H1 (cell line): ENCODE data around the gene KRT85. TPM values are rescaled to one million over a fixed set of nuclear protein-coding genes. Genes with fewer than 3 reads are reported as not detected.

Source experiments
- CTCF ChIA-PET: fragments of 300-600 bp; sonication (Branson Sonifier 250); formaldehyde crosslinking; loops from one replicate; lab custom pipeline; 2021; ENCODE audit not compliant: partially characterized antibody; lab: Charles Lee
- POLR2A ChIA-PET: fragments of 300-600 bp; sonication (Branson Sonifier 250); formaldehyde crosslinking; loops from one replicate; lab custom pipeline; 2021; ENCODE audit warnings: inconsistent platforms; ENCODE audit not compliant: partially characterized antibody; lab: Charles Lee
- DNase-seq, 2 experiments: peaks; one replicate each; pipeline versions ENCODE4 v3.0.0 to v3.0.0-alpha.2; 2010 to 2022; ENCODE audit warnings: low spot score in 2 of 2, low read depth in 1 of 2, mixed read lengths in 1 of 2
- FAIRE-seq: peaks from 2 replicates; lab custom pipeline; 2011; peaks lifted over from hg19 to GRCh38; lab: Jason Lieb, UNC
- H2AFZ ChIP-seq: 2 replicates; pipeline ENCODE4 v1.8.1; 2012; ENCODE audit warnings: low read length, inconsistent platforms
- H2AK5ac ChIP-seq: 2 replicates; pipeline ENCODE4 v1.6.1; 2013; ENCODE audit warnings: low read depth, low read length
- H2BK120ac ChIP-seq: replicated peaks from 2 replicates; pipeline ENCODE3; 2013; ENCODE audit warnings: low read depth, low read length, inconsistent platforms
- H2BK12ac ChIP-seq: 2 replicates; pipeline ENCODE4 v1.6.1; 2013; ENCODE audit warnings: low read depth, low read length
- H2BK15ac ChIP-seq: 2 replicates; pipeline ENCODE4 v1.6.1; 2013; ENCODE audit warnings: low read length
- H2BK20ac ChIP-seq: 2 replicates; pipeline ENCODE4 v1.6.1; 2013; ENCODE audit warnings: low read length
- H2BK5ac ChIP-seq: 2 replicates; pipeline ENCODE4 v1.6.1; 2013; ENCODE audit warnings: low read depth, low read length
- H3K14ac ChIP-seq: 2 replicates; pipeline ENCODE4 v1.6.1; 2013; ENCODE audit warnings: inconsistent platforms; ENCODE audit not compliant: insufficient read length
- H3K18ac ChIP-seq: 2 replicates; pipeline ENCODE4 v1.6.1; 2013; ENCODE audit warnings: low read length; ENCODE audit errors: extremely low read depth
- H3K23ac ChIP-seq: 2 replicates; pipeline ENCODE4 v1.6.1; 2013; ENCODE audit warnings: inconsistent platforms; ENCODE audit not compliant: insufficient read length
- H3K23me2 ChIP-seq: 2 replicates; pipeline ENCODE4 v1.6.1; 2013; ENCODE audit warnings: low read depth, low read length
- H3K27ac ChIP-seq: 2 replicates; pipeline ENCODE4 v1.6.1; 2011; ENCODE audit warnings: low read depth, low read length, inconsistent platforms
- H3K27me3 ChIP-seq, 4 experiments: replicated peaks in 1 of 4; 1 replicate in 1 of 4; 2 replicates in 3 of 4; pipeline versions ENCODE4 v1.6.1 to v1.8.1; 2011 to 2013; ENCODE audit warnings: low read length in 3 of 4, mild to moderate bottlenecking in 3 of 4, inconsistent platforms in 2 of 4, mixed read lengths in 2 of 4, moderate library complexity in 1 of 4; ENCODE audit not compliant: control insufficient read depth in 3 of 4, insufficient read depth in 3 of 4; ENCODE audit errors: extremely low read depth in 1 of 4
- H3K36me3 ChIP-seq, 4 experiments: 2 replicates each; pipeline versions ENCODE4 v1.6.1 to v1.8.1; 2011 to 2013; ENCODE audit warnings: mild to moderate bottlenecking in 4 of 4, low read length in 3 of 4, moderate library complexity in 2 of 4, control low read depth in 1 of 4, inconsistent platforms in 1 of 4; ENCODE audit not compliant: insufficient read depth in 4 of 4, control insufficient read depth in 2 of 4
- H3K4ac ChIP-seq: replicated peaks from 2 replicates; pipeline ENCODE3; 2013; ENCODE audit warnings: low read length, low read depth, mixed read lengths, inconsistent platforms; ENCODE audit not compliant: insufficient read length
- H3K4me1 ChIP-seq, 4 experiments: replicated peaks in 1 of 4; 1 replicate in 1 of 4; 2 replicates in 3 of 4; pipeline versions ENCODE4 v1.6.1 to v1.8.1; 2011 to 2013; ENCODE audit warnings: low read length in 3 of 4, inconsistent platforms in 2 of 4, mixed read lengths in 1 of 4; ENCODE audit not compliant: insufficient read depth in 4 of 4, control insufficient read depth in 3 of 4
- H3K4me2 ChIP-seq, 2 experiments: 2 replicates each; pipeline versions ENCODE4 v1.6.1 to v1.8.1; 2011 to 2013; ENCODE audit warnings: low read depth in 2 of 2, low read length in 2 of 2, control low read depth in 1 of 2, inconsistent platforms in 1 of 2, mild to moderate bottlenecking in 1 of 2; ENCODE audit not compliant: insufficient read depth in 1 of 2
- H3K4me3 ChIP-seq, 4 experiments: fragments of 200-600, 300-600 bp in 1 of 4; sonication (generic), shearing (Covaris generic), sonication (Bioruptor Twin) in 1 of 4; 2 replicates each; pipeline versions ENCODE4 v1.5.1 to v1.8.1; 2011 to 2016; ENCODE audit warnings: low read length in 4 of 4, low read depth in 3 of 4, control low read depth in 2 of 4, inconsistent platforms in 2 of 4, mild to moderate bottlenecking in 2 of 4, mixed read lengths in 1 of 4, moderate library complexity in 1 of 4; ENCODE audit not compliant: insufficient read depth in 2 of 4; ENCODE audit errors: extremely low read depth in 1 of 4
- H3K56ac ChIP-seq: replicated peaks from 2 replicates; pipeline ENCODE3; 2013; ENCODE audit warnings: low read depth, mild to moderate bottlenecking, mixed read lengths, low read length, inconsistent platforms; ENCODE audit not compliant: insufficient read length
- H3K79me1 ChIP-seq: 2 replicates; pipeline ENCODE4 v1.6.1; 2013; ENCODE audit warnings: low read depth, low read length, control low read depth
- H3K79me2 ChIP-seq, 2 experiments: 2 replicates each; pipeline versions ENCODE4 v1.6.1 to v1.8.1; 2012 to 2013; ENCODE audit warnings: low read length in 2 of 2, mild to moderate bottlenecking in 2 of 2, inconsistent platforms in 1 of 2; ENCODE audit not compliant: insufficient read depth in 2 of 2, control insufficient read depth in 1 of 2
- H3K9ac ChIP-seq, 4 experiments: replicated peaks in 1 of 4; 1 replicate in 1 of 4; 2 replicates in 3 of 4; pipeline versions ENCODE4 v1.6.1 to v1.8.1; 2011 to 2013; ENCODE audit warnings: low read depth in 3 of 4, low read length in 3 of 4, control low read depth in 2 of 4, mild to moderate bottlenecking in 2 of 4, moderate library complexity in 2 of 4, inconsistent platforms in 1 of 4; ENCODE audit errors: extremely low read depth in 1 of 4
- H3K9me3 ChIP-seq, 2 experiments: 2 replicates each; pipeline versions ENCODE4 v1.6.1 to v1.8.1; 2012 to 2013; ENCODE audit warnings: mild to moderate bottlenecking in 2 of 2, moderate library complexity in 2 of 2, control low read depth in 1 of 2, inconsistent platforms in 1 of 2, low read depth in 1 of 2, low read length in 1 of 2, mixed read lengths in 1 of 2; ENCODE audit not compliant: insufficient read depth in 2 of 2
- H4K20me1 ChIP-seq, 2 experiments: replicated peaks in 1 of 2; 2 replicates each; pipeline versions ENCODE3 to v1.8.1; 2011 to 2013; ENCODE audit warnings: inconsistent platforms in 2 of 2, low read length in 2 of 2, mild to moderate bottlenecking in 1 of 2; ENCODE audit not compliant: insufficient read depth in 2 of 2, control insufficient read depth in 1 of 2
- H4K5ac ChIP-seq: 2 replicates; pipeline ENCODE4 v1.6.1; 2013; ENCODE audit warnings: low read length, low read depth, mixed read lengths, inconsistent platforms; ENCODE audit not compliant: insufficient read length
- H4K8ac ChIP-seq: 2 replicates; pipeline ENCODE4 v1.8.0; 2013; ENCODE audit warnings: mild to moderate bottlenecking, moderate library complexity, low read length, inconsistent platforms; ENCODE audit not compliant: insufficient read depth; ENCODE audit errors: extremely low read depth
- H4K91ac ChIP-seq: replicated peaks from 2 replicates; pipeline ENCODE3; 2013; ENCODE audit warnings: low read length, mixed read lengths, inconsistent platforms; ENCODE audit not compliant: insufficient read length
- ATF3 ChIP-seq: IDR thresholded peaks from 2 replicates; pipeline ENCODE4 v1.6.1; 2011; ENCODE audit warnings: low read depth, mild to moderate bottlenecking, low read length; ENCODE audit not compliant: insufficient read depth
- CBX8 ChIP-seq: fragments of 300-800, 300-1000 bp; sonication (generic); IDR thresholded peaks from 2 replicates; pipeline ENCODE4 v1.7.1; 2016; ENCODE audit warnings: low read depth, low read length, borderline replicate concordance
- EP300 ChIP-seq, 2 experiments: IDR thresholded peaks; 1 replicate in 1 of 2; 2 replicates in 1 of 2; pipeline ENCODE4 v1.6.1; 2011 to 2012; ENCODE audit warnings: low read depth in 2 of 2, low read length in 2 of 2, mild to moderate bottlenecking in 2 of 2, borderline replicate concordance in 1 of 2, inconsistent platforms in 1 of 2, moderate library complexity in 1 of 2
- GTF2F1 ChIP-seq: IDR thresholded peaks from 2 replicates; pipeline ENCODE4 v1.6.1; 2012; ENCODE audit warnings: low read depth, low read length, improper control_type of control experiment, borderline replicate concordance
- JUN ChIP-seq: IDR thresholded peaks from 2 replicates; pipeline ENCODE4 v1.6.1; 2011; ENCODE audit warnings: low read depth, mild to moderate bottlenecking, improper control_type of control experiment, low read length
- NANOG ChIP-seq: IDR thresholded peaks from 2 replicates; pipeline ENCODE4 v1.6.1; 2011; ENCODE audit warnings: low read length, low read depth, mild to moderate bottlenecking, inconsistent platforms; ENCODE audit not compliant: insufficient read depth, poor library complexity, severe bottlenecking
- POLR2AphosphoS5 ChIP-seq: IDR thresholded peaks from 2 replicates; pipeline ENCODE4 v1.6.1; 2011; ENCODE audit warnings: low read depth, low read length
- POU5F1 ChIP-seq: IDR thresholded peaks from 2 replicates; pipeline ENCODE4 v1.6.1; 2011; ENCODE audit warnings: low read depth, mild to moderate bottlenecking, low read length, moderate library complexity
- RAD21 ChIP-seq, 2 experiments: IDR thresholded peaks in 1 of 2; conservative IDR thresholded peaks in 1 of 2; 2 replicates each; pipeline ENCODE4 v1.6.1; 2011; ENCODE audit warnings: low read depth in 2 of 2, low read length in 2 of 2, improper control_type of control experiment in 1 of 2, inconsistent platforms in 1 of 2, mild to moderate bottlenecking in 1 of 2, moderate library complexity in 1 of 2
- SP1 ChIP-seq: IDR thresholded peaks from 2 replicates; pipeline ENCODE4 v1.6.1; 2011; ENCODE audit warnings: low read depth, low read length
- USF2 ChIP-seq: IDR thresholded peaks from 2 replicates; pipeline ENCODE4 v1.6.1; 2011; ENCODE audit warnings: low read length, improper control_type of control experiment
- WGBS, 2 experiments: shearing (Covaris generic) in 1 of 2; methylation state at CpG; one replicate each; pipeline versions ENCODE4 v1.1.6 to v1.1.7; 2013 to 2015; ENCODE audit warnings: low lambda C conversion rate in 2 of 2, mixed read lengths in 2 of 2, inconsistent platforms in 1 of 2, low coverage in 1 of 2, missing lambda C conversion rate in 1 of 2; ENCODE audit not compliant: insufficient replicate concordance in 2 of 2, insufficient coverage in 1 of 2, insufficient read length in 1 of 2; ENCODE audit errors: extremely low coverage in 1 of 2, missing lambda C conversion rate in 1 of 2; 5-methylcytosine and 5-hydroxymethylcytosine counted together
- polyA plus RNA-seq, 7 experiments: library from polyadenylated mRNA; depleted of rRNA in 3 of 7; stranded (reverse) in 5 of 7; unstranded in 2 of 7; fragments of >200 nt in 5 of 7; fragments of 200-250 nt in 2 of 7; gene quantifications; 1 replicate in 5 of 7; 2 replicates in 1 of 7; 4 replicates in 1 of 7; pipeline versions ENCODE4 v1.2.1 to v1.2.3, GENCODE V29; 2011 to 2013; ENCODE audit warnings: missing spikeins in 2 of 7, mixed read lengths in 2 of 7
- total RNA-seq: library from RNA; stranded (reverse); fragmentation: NEBNext Ultra II Directional; extraction: Animal tissue kit (Norgen Biotek cat#: 25700); gene quantifications from 2 replicates; pipeline ENCODE4 v1.2.1, GENCODE V29; 2021

The KRT85 gene
- total and polyA plus RNA-seq, 2 of the 8 experiments (the other 6 are each of a cell fraction or from before 2014, with no cell fraction given): not detected

GRCh38 chr12:52313461-52313860 lies 53.8 kb downstream of the KRT85 start:
- DNase-seq (no peak), FAIRE-seq (no peak)
- Histone ChIP-seq H4K8ac (no peak overlapping the region), H3K27me3 (peaks cover 7 to 24% (median 14%) of the 10 kb centered on the region in 4 experiments), H2AK5ac (no peak overlapping the region), H3K56ac (no peak overlapping the region), H2BK20ac (no peak overlapping the region), H3K36me3 (no peaks in the 10 kb centered on the region), H3K4me2 (no peak overlapping the region), H3K4me3 (no peak overlapping the region), H2BK15ac (no peak overlapping the region), H2AFZ (no peak overlapping the region), H4K20me1 (no peaks in the 10 kb centered on the region), H3K14ac (no peak overlapping the region), H3K27ac (no peak overlapping the region), H3K79me2 (no peaks in the 10 kb centered on the region), H3K9ac (no peak overlapping the region), H4K91ac (no peak overlapping the region), H2BK12ac (no peak overlapping the region), H3K4ac (no peak overlapping the region), H2BK5ac (no peak overlapping the region), H2BK120ac (no peak overlapping the region), H3K23me2 (peaks cover 6% of the 10 kb centered on the region; the same call in 1 of the 2 replicates), H3K79me1 (no peaks in the 10 kb centered on the region), H4K5ac (no peak overlapping the region), H3K9me3 (no peaks in the 10 kb centered on the region; a peak in 1 of 4 replicates), H3K4me1 (peaks cover 0 to 2% (median 0%) of the 10 kb centered on the region in 4 experiments; a peak in 1 of 7 replicates), H3K23ac (no peak overlapping the region), H3K18ac (no peak overlapping the region)
- ChIA-PET POLR2A (no interaction called here), CTCF (interaction anchor here (0.6 to 13.1 kb wide), 14 partner anchors 10 to 401 kb away, joined by 3 to 353 read pairs (median 6); partner anchors contain the start of genes KRT83 and KRT86)
- 90% methylated on average over 3 of the region's 3 CpGs; no CpG with 5 or more reads in 1 of the 2 experiments for WGBS, 2 experiments
- TF ChIP-seq EP300 (IDR thresholded peaks at IDR 0.05; ENCODE audit: borderline replicate concordance in 1 of 2, low read depth in 2 of 2, low read length in 2 of 2) (no peak), RAD21 (IDR thresholded peaks at IDR 0.05 in 1 of 2, conservative IDR thresholded peaks at IDR 0.05 in 1 of 2; ENCODE audit: low read depth in 2 of 2, low read length in 2 of 2) (no peak), JUN (no peak), POU5F1 (no peak), POLR2AphosphoS5 (no peak), CBX8 (no peak), ATF3 (no peak), GTF2F1 (no peak), SP1 (no peak), NANOG (no peak), USF2 (no peak)
